GM19438 (cell line): Measurements from ENCODE around the gene SLC25A51.
"Not testable (repeated sequence)": the region's sequence is repeated elsewhere in the genome, so short reads cannot be mapped to it uniquely, and the experiment has no call there.

Experiments used
- ATAC-seq: cut with Tn5 transposase; IDR thresholded peaks from one replicate; pipeline ENCODE4 v1.9.1; 2021; ENCODE audit warnings: low read depth; ENCODE audit not compliant: unreplicated experiment

SLC25A51 gene

GRCh38 chr9:37906312-37907239, 2.6 kb upstream of the SLC25A51 start:
- ATAC-seq = no peak

- no peak for ATAC-seq
Measured at GRCh38 chr9:37905776-37906175, 1.8 kb upstream of the SLC25A51 start.

- ATAC-seq = no peak
Measured at GRCh38 chr9:37905131-37905505, 1.2 kb upstream of the SLC25A51 start.

- no peak for ATAC-seq
Measured at GRCh38 chr9:37904445-37905130, 661 bp upstream of the SLC25A51 start.

- peak; percentile 14 for ATAC-seq
Measured at GRCh38 chr9:37902796-37903646, 906 bp downstream of the SLC25A51 start.

GRCh38 chr9:37902131-37902530, 1.8 kb downstream of the SLC25A51 start:
- ATAC-seq = no peak

DNA sequence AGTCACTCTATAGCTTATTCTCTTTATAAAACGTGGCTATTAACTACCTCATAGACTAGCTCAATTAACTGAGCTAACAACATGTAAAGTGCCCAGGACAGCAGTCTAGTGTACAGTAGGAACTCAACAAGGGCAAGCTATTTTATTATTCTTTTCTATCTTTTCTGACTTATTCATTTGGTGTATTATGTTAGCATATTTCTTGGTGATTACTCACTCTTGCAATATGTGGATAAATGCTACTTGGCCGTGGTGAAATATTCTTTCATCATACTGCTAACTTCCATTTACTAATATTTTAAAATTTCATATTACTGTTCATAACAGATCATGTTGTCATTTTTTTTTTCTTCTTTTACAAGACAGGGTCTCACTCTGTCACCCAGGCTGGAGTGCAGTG, 4.9 kb downstream of the SLC25A51 start:
- ATAC-seq = no peak

DNA sequence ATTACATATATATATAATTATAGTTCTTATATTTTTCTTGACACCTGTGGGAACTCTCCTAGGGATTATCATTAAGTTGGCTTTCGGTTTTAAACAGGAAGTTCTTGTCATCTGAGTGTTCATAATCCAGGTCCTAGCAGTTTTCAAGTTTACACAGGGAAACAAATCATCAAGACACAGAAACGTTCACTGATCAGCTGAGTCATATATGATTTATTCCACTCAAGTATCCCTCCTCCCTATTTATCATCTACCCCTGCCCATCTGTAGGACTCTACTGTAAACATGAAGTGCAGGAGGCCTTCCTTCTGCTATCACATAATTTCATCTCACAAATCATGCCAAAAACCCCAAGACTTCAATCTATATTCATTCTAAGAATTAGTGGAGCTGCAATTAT, 6.3 kb downstream of the SLC25A51 start:
- no peak for ATAC-seq

DNA sequence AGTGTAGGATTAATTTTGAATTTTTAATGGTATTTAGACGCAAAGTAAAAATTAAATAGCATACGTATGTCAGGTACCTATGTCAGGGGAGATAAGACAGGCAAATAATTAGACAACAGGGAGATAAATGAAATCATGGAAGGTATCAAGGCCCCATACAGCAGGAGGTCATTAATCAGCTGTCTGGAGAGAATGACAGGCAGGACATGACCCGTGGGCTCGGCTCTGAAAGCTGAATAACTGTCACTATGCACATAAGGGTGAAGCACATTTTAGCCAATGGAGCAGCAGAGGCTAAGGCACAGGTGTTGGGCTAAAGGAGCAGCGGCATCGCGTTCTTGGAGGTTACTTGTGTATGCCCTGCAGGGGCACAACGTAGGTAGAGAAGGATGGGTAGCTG, 11.9 kb downstream of the SLC25A51 start:
- ATAC-seq = no peak

DNA sequence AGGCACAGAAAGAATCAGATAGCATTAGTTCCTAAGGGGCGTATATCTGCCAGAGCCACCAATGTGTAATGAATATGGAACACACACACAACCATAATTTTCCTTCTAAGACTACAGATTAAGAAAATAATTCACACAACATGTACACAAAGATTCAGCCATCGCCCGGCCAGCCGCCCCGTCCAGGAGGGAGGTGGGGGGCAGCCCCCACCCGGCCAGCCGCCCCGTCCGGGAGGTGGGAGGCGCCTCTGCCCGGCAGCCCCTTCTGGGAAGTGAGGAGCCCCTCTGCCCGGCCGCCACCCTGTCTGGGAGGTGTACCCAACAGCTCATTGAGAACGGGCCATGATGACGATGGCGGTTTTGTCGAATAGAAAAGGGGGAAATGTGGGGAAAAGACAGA, 12.9 kb downstream of the SLC25A51 start:
- not testable (repeated sequence) for ATAC-seq

DNA sequence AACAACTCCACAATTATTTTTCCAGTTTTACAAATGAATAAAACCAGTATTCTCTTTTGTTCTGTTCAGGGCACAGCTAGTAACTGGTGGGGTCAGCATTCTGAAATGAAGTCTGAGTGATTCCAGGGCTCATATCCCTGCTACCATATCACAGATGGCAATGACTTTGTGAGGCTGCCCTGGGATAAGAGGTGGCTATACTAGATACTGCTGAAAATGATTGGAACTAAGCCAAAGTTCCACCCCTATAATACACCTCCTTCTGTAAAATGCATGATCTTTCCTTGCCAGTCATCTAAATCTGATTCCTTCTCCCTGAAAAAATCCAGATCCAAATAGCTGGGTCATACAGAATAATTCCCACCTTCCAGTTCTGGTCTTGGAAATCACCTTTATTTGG, 14.4 kb downstream of the SLC25A51 start:
- ATAC-seq = no peak

DNA sequence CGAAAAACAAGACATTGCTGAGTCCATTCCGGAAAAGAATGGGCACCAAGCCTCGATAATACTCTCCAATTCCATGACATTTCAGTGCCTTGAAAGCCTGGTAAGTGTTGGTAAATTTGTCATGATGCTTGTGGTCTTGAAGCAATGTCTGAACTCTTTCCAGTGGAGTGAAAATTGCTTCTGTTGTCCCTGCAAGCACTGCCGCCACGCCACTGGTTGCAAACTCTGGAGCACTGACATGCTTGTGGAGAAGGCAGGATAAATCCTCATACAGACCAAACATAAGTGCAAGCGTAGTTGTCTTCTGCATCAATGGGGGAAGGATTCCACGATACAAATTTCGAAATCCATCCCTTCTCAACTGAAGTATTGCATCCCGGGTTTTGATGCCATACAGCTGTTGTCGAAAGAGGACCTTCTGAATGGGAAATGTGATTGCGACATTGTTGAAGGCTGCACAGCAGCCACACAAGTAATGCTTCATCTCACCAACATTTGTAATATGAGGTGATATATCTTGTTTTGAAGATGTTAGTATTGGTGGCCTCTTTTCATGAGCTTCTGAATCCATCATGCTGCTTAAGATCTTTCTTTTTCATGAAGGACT, 15.8 kb downstream of the SLC25A51 start:
- ATAC-seq = not testable (repeated sequence)

- ATAC-seq = no peak
Measured at GRCh38 chr9:37880916-37881479, 22.9 kb downstream of the SLC25A51 start.

DNA sequence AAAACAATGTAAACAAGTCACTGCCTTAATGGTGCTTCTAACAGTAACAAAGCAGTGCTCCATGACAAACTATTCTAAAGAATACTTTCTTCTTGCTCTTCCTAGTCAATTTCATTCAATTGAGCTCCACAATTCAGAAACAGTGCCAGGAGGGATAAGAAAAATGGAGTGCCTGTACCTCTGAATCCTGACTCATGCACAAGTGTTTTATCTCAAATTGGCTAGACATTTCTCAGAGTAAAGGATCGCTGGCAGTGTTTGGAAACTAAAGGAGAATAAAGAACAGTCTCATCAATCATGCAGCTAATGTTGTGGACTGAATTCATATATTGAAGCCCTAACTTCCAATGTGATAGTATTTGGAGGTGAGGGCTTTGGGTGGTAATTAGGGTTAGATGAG, 27.6 kb downstream of the SLC25A51 start:
- no peak for ATAC-seq

DNA sequence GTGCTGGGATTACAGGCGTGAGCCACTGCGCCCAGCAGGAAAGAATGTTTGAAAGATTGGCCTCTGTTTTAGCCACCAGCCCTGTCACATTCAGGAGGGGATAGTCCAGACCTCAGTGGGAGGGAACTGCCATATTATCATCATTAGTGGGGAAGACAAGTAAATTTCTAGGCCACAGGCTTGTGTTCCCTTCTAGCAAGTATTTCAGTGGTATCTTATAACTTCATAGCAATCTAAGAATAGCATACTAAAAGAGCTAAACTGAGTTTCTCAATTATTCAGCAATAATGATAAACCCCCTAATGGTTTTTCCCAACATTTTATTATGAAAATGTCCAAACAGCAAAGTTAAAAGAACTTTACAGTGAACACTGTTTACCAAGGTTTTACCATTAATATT, 30.0 kb downstream of the SLC25A51 start:
- ATAC-seq = no peak

- ATAC-seq = no peak
Measured at GRCh38 chr9:37870799-37871176, 33.1 kb downstream of the SLC25A51 start.

GRCh38 chr9:37870081-37870798, 33.7 kb downstream of the SLC25A51 start:
- no peak for ATAC-seq

GRCh38 chr9:37862530-37862929, 41.4 kb downstream of the SLC25A51 start:
- ATAC-seq = no peak

GRCh38 chr9:37859043-37859442, 44.9 kb downstream of the SLC25A51 start:
- ATAC-seq = no peak

GRCh38 chr9:37856551-37856950, 47.4 kb downstream of the SLC25A51 start:
- no peak for ATAC-seq
